GM12878 (cell line): ENCODE results near the gene BMAL1. TPM values are rescaled to one million over a fixed set of nuclear protein-coding genes. Genes with fewer than 3 reads are reported as not detected.

ENCODE experiments used
- ATAC-seq: fragments of 200-7000 bp; cut with Tn5 transposase; 3 replicates; pipeline ENCODE4 v1.9.1; 2020; ENCODE audit warnings: mild to moderate bottlenecking, moderate library complexity
- BruUV-seq: library from RNA; stranded (reverse); fragments of 400-500 nt; replicated peaks from 2 replicates; lab custom pipeline; 2021; lab: Mats Ljungman, UMichigan
- CTCF ChIA-PET: fragments of 300-600 bp; sonication (Branson Sonifier 250); formaldehyde crosslinking; extraction: SDS; loops from one replicate; lab custom pipeline; 2021; ENCODE audit warnings: inconsistent platforms; lab: Yijun Ruan, JAX
- POLR2A ChIA-PET: fragments of 350-600 bp; formaldehyde crosslinking; extraction: SDS; loops from one replicate; lab custom pipeline; 2021; ENCODE audit warnings: inconsistent platforms; lab: Charles Lee
- RAD21 ChIA-PET: fragments of 300-600 bp; sonication (Branson Sonifier 250); formaldehyde crosslinking; loops from one replicate; lab custom pipeline; 2023; ENCODE audit warnings: antibody characterized with exemption; ENCODE audit not compliant: unreplicated experiment; lab: Charles Lee
- SMC1A ChIA-PET: fragments of 300-600 bp; sonication (Branson Sonifier 250); formaldehyde crosslinking; loops from one replicate; lab custom pipeline; 2023; ENCODE audit not compliant: unreplicated experiment, uncharacterized antibody; lab: Charles Lee
- DNase-seq: peaks from one replicate; pipeline ENCODE4 v3.0.0-alpha.2; 2011; ENCODE audit warnings: low read depth, low spot score
- FAIRE-seq: peaks from 3 replicates; lab custom pipeline; 2011; peaks lifted over from hg19 to GRCh38; lab: Jason Lieb, UNC
- H2AFZ ChIP-seq: 2 replicates; pipeline ENCODE4 v1.6.0; 2011; ENCODE audit warnings: low read depth, low read length, control low read depth; ENCODE audit not compliant: control insufficient read depth
- H3K27ac ChIP-seq: 2 replicates; pipeline ENCODE4 v1.5.1; 2011; ENCODE audit warnings: control low read depth; ENCODE audit not compliant: control insufficient read depth, insufficient read depth
- H3K27me3 ChIP-seq, 2 experiments: replicated peaks in 1 of 2; 2 replicates each; pipeline versions ENCODE4 v1.6.0 to v1.6.1; 2011; ENCODE audit warnings: low read length in 1 of 2; ENCODE audit not compliant: control insufficient read depth in 2 of 2, insufficient read depth in 2 of 2
- H3K36me3 ChIP-seq, 2 experiments: 2 replicates each; pipeline ENCODE4 v1.5.1; 2011; ENCODE audit warnings: low read length in 1 of 2; ENCODE audit not compliant: control insufficient read depth in 2 of 2, insufficient read depth in 2 of 2
- H3K4me1 ChIP-seq: 2 replicates; pipeline ENCODE4 v1.6.1; 2011; ENCODE audit warnings: mild to moderate bottlenecking, low read length, moderate library complexity, mixed read lengths; ENCODE audit not compliant: control insufficient read depth, insufficient read depth
- H3K4me2 ChIP-seq: 2 replicates; pipeline ENCODE4 v1.6.0; 2011; ENCODE audit warnings: control low read depth; ENCODE audit not compliant: control insufficient read depth, insufficient read depth
- H3K4me3 ChIP-seq: fragments of 200-600 bp; sonication (generic); 2 replicates; pipeline ENCODE4 v1.5.1; 2016
- H3K79me2 ChIP-seq: 2 replicates; pipeline ENCODE4 v1.6.0; 2011; ENCODE audit warnings: low read length; ENCODE audit not compliant: control insufficient read depth, insufficient read depth
- H3K9ac ChIP-seq: 2 replicates; pipeline ENCODE4 v1.8.0; 2011; ENCODE audit warnings: low read length, control low read depth, mixed read lengths; ENCODE audit not compliant: control insufficient read depth, insufficient read depth
- H3K9me3 ChIP-seq: replicated peaks from 3 replicates; pipeline ENCODE4 v1.5.1; 2011; ENCODE audit warnings: mild to moderate bottlenecking, low read length; ENCODE audit not compliant: control insufficient read depth, insufficient read depth
- H4K20me1 ChIP-seq: 2 replicates; pipeline ENCODE4 v1.6.0; 2011; ENCODE audit not compliant: control insufficient read depth, insufficient read depth
- CHD2 ChIP-seq: IDR thresholded peaks from 2 replicates; pipeline ENCODE4 v1.6.1; 2011; ENCODE audit warnings: low read depth, low read length, improper control_type of control experiment, borderline replicate concordance
- ELK1 ChIP-seq: IDR thresholded peaks from 2 replicates; pipeline ENCODE4 v1.6.1; 2012; ENCODE audit warnings: low read depth, low read length, improper control_type of control experiment
- NFIC ChIP-seq: IDR thresholded peaks from 2 replicates; pipeline ENCODE4 v1.6.1; 2012; ENCODE audit warnings: low read depth, mild to moderate bottlenecking, inconsistent platforms, low read length, moderate library complexity
- SIX5 ChIP-seq: IDR thresholded peaks from 2 replicates; pipeline ENCODE4 v1.6.1; 2011; ENCODE audit warnings: mild to moderate bottlenecking, low read depth, low read length, moderate library complexity; ENCODE audit not compliant: severe bottlenecking
- SKIL ChIP-seq: fragments of 450-650 bp; IDR thresholded peaks from 2 replicates; pipeline ENCODE4 v1.6.1; 2017; ENCODE audit warnings: mild to moderate bottlenecking, low read depth, inconsistent platforms; ENCODE audit not compliant: poor library complexity, severe bottlenecking
- SRF ChIP-seq, 2 experiments: IDR thresholded peaks; 2 replicates each; pipeline ENCODE4 v1.6.1; 2011; ENCODE audit warnings: low read depth in 2 of 2, low read length in 2 of 2, mild to moderate bottlenecking in 1 of 2, moderate library complexity in 1 of 2
- TCF3 ChIP-seq: IDR thresholded peaks from 2 replicates; pipeline ENCODE4 v1.6.1; 2012; ENCODE audit warnings: low read depth, mild to moderate bottlenecking, low read length, borderline replicate concordance; ENCODE audit not compliant: insufficient read depth
- ZNF207 ChIP-seq: fragments of 450-650 bp; IDR thresholded peaks from 2 replicates; pipeline ENCODE4 v1.6.1; 2014; ENCODE audit warnings: antibody characterized with exemption, mild to moderate bottlenecking, borderline replicate concordance
- ZNF217 ChIP-seq: fragments of 450-650 bp; IDR thresholded peaks from 2 replicates; pipeline ENCODE4 v1.6.1; 2017; ENCODE audit warnings: antibody characterized with exemption, mild to moderate bottlenecking
- WGBS: methylation state at CpG from one replicate; pipeline ENCODE4 v1.1.6; 2016; ENCODE audit warnings: low lambda C conversion rate; ENCODE audit not compliant: insufficient replicate concordance, insufficient coverage; ENCODE audit errors: missing lambda C conversion rate; 5-methylcytosine and 5-hydroxymethylcytosine counted together
- in situ Hi-C: fragments of 300-500 bp; cut with MboI; formaldehyde crosslinking; loops from 9 replicates; pipeline ENCODE4 v1.14.3; 2018; ENCODE audit warnings: mixed read lengths
- intact Hi-C: fragments of 100-400 bp; cut with micrococcal nuclease; formaldehyde crosslinking; loops from one replicate; pipeline ENCODE4 v1.14.2; 2022; ENCODE audit not compliant: unreplicated experiment
- polyA plus RNA-seq, 11 experiments: library from polyadenylated mRNA; depleted of rRNA in 4 of 11; unstranded in 6 of 11; stranded (reverse) in 5 of 11; fragments of >200 nt; fragmentation: Nextera tagmentation in 4 of 11; fragmentation: Illumina TruSeq in 1 of 11; extraction: Ambion mirVana in 4 of 11; extraction: Trizol in 1 of 11; gene quantifications; 1 replicate in 1 of 11; 2 replicates in 10 of 11; pipeline versions ENCODE4 v1.2.1 to v1.2.3, GENCODE V29; 2011 to 2016; ENCODE audit warnings: inconsistent platforms in 2 of 11, missing spikeins in 2 of 11, low read depth in 1 of 11
- total RNA-seq, 4 experiments: library from RNA; depleted of rRNA in 3 of 4; stranded (reverse); fragments of >200 nt in 3 of 4; fragmentation: Illumina TruSeq in 1 of 4; extraction: Trizol in 1 of 4; gene quantifications; 2 replicates each; pipeline versions ENCODE4 v1.2.1 to v1.2.3, GENCODE V29; 2013 to 2021

Gene BMAL1
- total and polyA plus RNA-seq, 10 of the 15 experiments (the other 5 are each of a cell fraction or from before 2014, with no cell fraction given): 3.5 to 40.6 (median 13.6) TPM

- H3K9ac ChIP-seq: no peak overlapping the region
- H3K27me3 ChIP-seq: no peaks in the 10 kb centered on the region
- RAD21 ChIA-PET: no interaction called here
- WGBS: 91% methylated on average over 8 of the region's 8 CpGs
- intact Hi-C loops: no loop called here
- no peaks in the 10 kb centered on the region for H3K4me1 ChIP-seq
- no peak overlapping the region for H3K27ac ChIP-seq
- no peaks in the 10 kb centered on the region for H4K20me1 ChIP-seq
- DNase-seq: no peak
- H3K36me3 ChIP-seq: peaks cover 23 to 38% of the 10 kb centered on the region in 2 experiments
- H3K9me3 ChIP-seq: no peaks in the 10 kb centered on the region
- in situ Hi-C loops: no loop called here
- no peaks in the 10 kb centered on the region for H3K79me2 ChIP-seq
- TF ChIP-seq SKIL (no peak), NFIC (no peak), SIX5 (no peak), ZNF217 (no peak), ZNF207 (no peak), TCF3 (no peak), ELK1 (no peak), SRF (IDR thresholded peaks at IDR 0.05; ENCODE audit: low read depth in 2 of 2, low read length in 2 of 2) (no peak), CHD2 (no peak)
- SMC1A ChIA-PET: interaction anchor here (0.6 kb wide), 1 partner anchor 47 kb away, joined by 3 read pairs; no protein-coding TSS in a partner anchor
- no peak for ATAC-seq
- no peak for FAIRE-seq
- CTCF ChIA-PET: interaction anchor here (1.7 to 2.3 kb wide), 2 partner anchors 8 to 123 kb away, joined by 4 to 12 read pairs; no protein-coding TSS in a partner anchor
- no peak overlapping the region for H3K4me3 ChIP-seq
- no peak overlapping the region for H2AFZ ChIP-seq
- no peak overlapping the region for H3K4me2 ChIP-seq
- POLR2A ChIA-PET: no interaction called here
- BruUV-seq: no TSS peak
Observed at GRCh38 chr11:13376838-13377237, 99.2 kb downstream of the BMAL1 start.
